CD4-positive, CD25-positive, alpha-beta regulatory T cell (primary cell): Measurements from ENCODE around the gene SPNS2. TPM values are rescaled to one million over a fixed set of nuclear protein-coding genes. Genes with fewer than 3 reads are reported as not detected.

Experiments
- ATAC-seq, 2 donors: fragments of 150-1000 bp; cut with Tn5 transposase; one replicate each; pipeline ENCODE4 v1.10.0; 2021; ENCODE audit warnings: low read depth in 2 of 2, moderate number of reproducible peaks in 2 of 2, moderate library complexity in 1 of 2
- DNase-seq, 3 donors: peaks; one replicate each; pipeline versions ENCODE4 v3.0.0 to v3.0.0-alpha.2; 2012 to 2022; ENCODE audit warnings: mixed read lengths in 1 of 3
- H3K27ac ChIP-seq: one replicate; pipeline ENCODE4 v1.7.0; 2013; ENCODE audit warnings: mild to moderate bottlenecking, low read length; ENCODE audit not compliant: insufficient read depth, poor library complexity, severe bottlenecking
- H3K27me3 ChIP-seq: one replicate; pipeline ENCODE4 v1.7.0; 2013; ENCODE audit warnings: low read length; ENCODE audit not compliant: control insufficient read depth, insufficient read depth
- H3K36me3 ChIP-seq: one replicate; pipeline ENCODE4 v1.7.0; 2013; ENCODE audit warnings: mild to moderate bottlenecking, low read length, moderate library complexity; ENCODE audit not compliant: control insufficient read depth, insufficient read depth
- H3K4me1 ChIP-seq: 2 replicates; pipeline ENCODE4 v1.7.0; 2013; ENCODE audit warnings: mild to moderate bottlenecking, low read length; ENCODE audit not compliant: insufficient read depth, control insufficient read depth, poor library complexity, severe bottlenecking
- H3K4me3 ChIP-seq: one replicate; pipeline ENCODE4 v1.7.0; 2013; ENCODE audit warnings: low read depth, mild to moderate bottlenecking, low read length, moderate library complexity
- H3K9me3 ChIP-seq, 2 experiments: 1 replicate in 1 of 2; 2 replicates in 1 of 2; pipeline ENCODE4 v1.7.0; 2013; ENCODE audit warnings: low read length in 2 of 2, mild to moderate bottlenecking in 1 of 2, moderate library complexity in 1 of 2; ENCODE audit not compliant: control insufficient read depth in 2 of 2
- H3K27ac Mint-ChIP-seq, 3 donors: one replicate each; pipeline ENCODE4 v1.8.0; 2020 to 2022; ENCODE audit warnings: mild to moderate bottlenecking in 3 of 3, mixed read lengths in 3 of 3, moderate library complexity in 2 of 3
- H3K27me3 Mint-ChIP-seq: one replicate; pipeline ENCODE4 v1.8.0; 2022; ENCODE audit warnings: mild to moderate bottlenecking, mixed read lengths
- H3K36me3 Mint-ChIP-seq: one replicate; pipeline ENCODE4 v1.8.0; 2020; ENCODE audit warnings: mixed read lengths
- H3K4me1 Mint-ChIP-seq, 4 donors: one replicate each; pipeline ENCODE4 v1.8.0; 2020 to 2022; ENCODE audit warnings: mixed read lengths in 4 of 4, mild to moderate bottlenecking in 1 of 4
- H3K4me3 Mint-ChIP-seq, 4 donors: one replicate each; pipeline ENCODE4 v1.8.0; 2020 to 2022; ENCODE audit warnings: mild to moderate bottlenecking in 4 of 4, mixed read lengths in 4 of 4, moderate library complexity in 3 of 4
- H3K9me3 Mint-ChIP-seq, 7 donors: one replicate each; pipeline ENCODE4 v1.8.0; 2020 to 2022; ENCODE audit warnings: mixed read lengths in 7 of 7, mild to moderate bottlenecking in 3 of 7, moderate library complexity in 2 of 7
- polyA plus RNA-seq, 4 donors: library from polyadenylated mRNA; unstranded; fragments of 300-500 nt; fragmentation: Illumina TruSeq; gene quantifications; one replicate each; pipeline ENCODE4 v1.2.3, GENCODE V29; 2021
- total RNA-seq: library from RNA; stranded (reverse); gene quantifications from one replicate; pipeline ENCODE4 v1.2.3, GENCODE V29; 2022

SPNS2 gene
- total and polyA plus RNA-seq, 5 donors from 2014 or later, result 0.94 TPM; not detected in 4

- Mint-ChIP-seq H3K27me3 (no peaks in the 10 kb centered on the region), H3K4me3 (no peak overlapping the region), H3K27ac (no peak overlapping the region), H3K4me1 (peaks cover 0 to 5% (median 0%) of the 10 kb centered on the region in 4 donors), H3K36me3 (no peaks in the 10 kb centered on the region), H3K9me3 (no peaks in the 10 kb centered on the region)
- Histone ChIP-seq H3K27me3 (no peaks in the 10 kb centered on the region), H3K36me3 (peaks cover 27% of the 10 kb centered on the region), H3K4me1 (no peaks in the 10 kb centered on the region), H3K4me3 (no peak overlapping the region), H3K9me3 (no peaks in the 10 kb centered on the region), H3K27ac (no peak overlapping the region)
- DNase-seq (no peak), ATAC-seq (no peak)
Measured at GRCh38 chr17:4540224-4540651, 41.6 kb downstream of the SPNS2 start.

- Histone ChIP-seq H3K9me3 (no peaks in the 10 kb centered on the region), H3K27me3 (no peaks in the 10 kb centered on the region), H3K36me3 (peaks cover 27% of the 10 kb centered on the region), H3K27ac (no peak overlapping the region), H3K4me3 (no peak overlapping the region), H3K4me1 (no peaks in the 10 kb centered on the region)
- Mint-ChIP-seq H3K27ac (no peak overlapping the region), H3K9me3 (no peaks in the 10 kb centered on the region), H3K4me3 (no peak overlapping the region), H3K4me1 (peaks cover 0 to 2% (median 0%) of the 10 kb centered on the region in 4 donors), H3K36me3 (no peaks in the 10 kb centered on the region), H3K27me3 (no peaks in the 10 kb centered on the region)
- ATAC-seq (no peak), DNase-seq (no peak)
Measured at GRCh38 chr17:4540687-4541327, 42.1 kb downstream of the SPNS2 start.

GRCh38 chr17:4541328-4542002 is 42.8 kb downstream of the SPNS2 start:
- Mint-ChIP-seq H3K27ac (no peak overlapping the region), H3K36me3 (no peaks in the 10 kb centered on the region), H3K27me3 (no peaks in the 10 kb centered on the region), H3K4me1 (peaks cover 0 to 2% (median 0%) of the 10 kb centered on the region in 4 donors), H3K9me3 (no peaks in the 10 kb centered on the region), H3K4me3 (no peak overlapping the region)
- Histone ChIP-seq H3K4me3 (no peak overlapping the region), H3K27me3 (no peaks in the 10 kb centered on the region), H3K9me3 (no peaks in the 10 kb centered on the region), H3K36me3 (peaks cover 29% of the 10 kb centered on the region), H3K4me1 (no peaks in the 10 kb centered on the region), H3K27ac (no peak overlapping the region)
- no peak for DNase-seq
- ATAC-seq, result no peak

- DNase-seq, result no peak
- Histone ChIP-seq H3K27ac (no peak overlapping the region), H3K27me3 (no peaks in the 10 kb centered on the region), H3K9me3 (no peaks in the 10 kb centered on the region), H3K4me1 (no peaks in the 10 kb centered on the region), H3K4me3 (no peak overlapping the region), H3K36me3 (peaks cover 35% of the 10 kb centered on the region)
- Mint-ChIP-seq H3K4me1 (no peaks in the 10 kb centered on the region), H3K27ac (no peak overlapping the region), H3K36me3 (no peaks in the 10 kb centered on the region), H3K4me3 (no peak overlapping the region), H3K9me3 (no peaks in the 10 kb centered on the region), H3K27me3 (no peaks in the 10 kb centered on the region)
- no peak for ATAC-seq
Measured at GRCh38 chr17:4542003-4542725, 43.5 kb downstream of the SPNS2 start.

- Mint-ChIP-seq H3K9me3 (no peaks in the 10 kb centered on the region), H3K36me3 (no peaks in the 10 kb centered on the region), H3K4me3 (no peak overlapping the region), H3K4me1 (no peaks in the 10 kb centered on the region), H3K27ac (no peak overlapping the region), H3K27me3 (no peaks in the 10 kb centered on the region)
- Histone ChIP-seq H3K27me3 (no peaks in the 10 kb centered on the region), H3K9me3 (no peaks in the 10 kb centered on the region), H3K4me1 (no peaks in the 10 kb centered on the region), H3K36me3 (peaks cover 41% of the 10 kb centered on the region), H3K27ac (no peak overlapping the region), H3K4me3 (no peak overlapping the region)
- no peak for ATAC-seq
- no peak for DNase-seq
Measured at GRCh38 chr17:4542726-4543191, 44.1 kb downstream of the SPNS2 start.

- H3K9me3 ChIP-seq, result no peaks in the 10 kb centered on the region
- ATAC-seq (no peak), DNase-seq (no peak)
- Mint-ChIP-seq H3K27ac (no peak overlapping the region), H3K4me3 (no peak overlapping the region), H3K27me3 (no peaks in the 10 kb centered on the region), H3K9me3 (no peaks in the 10 kb centered on the region), H3K36me3 (no peaks in the 10 kb centered on the region), H3K4me1 (no peaks in the 10 kb centered on the region)
- H3K27ac ChIP-seq, result no peak overlapping the region
- H3K27me3 ChIP-seq, result no peaks in the 10 kb centered on the region
- H3K36me3 ChIP-seq, result peaks cover 48% of the 10 kb centered on the region
- no peaks in the 10 kb centered on the region for H3K4me1 ChIP-seq
- no peak overlapping the region for H3K4me3 ChIP-seq
Measured at GRCh38 chr17:4543557-4544026, 44.9 kb downstream of the SPNS2 start.

- ATAC-seq, result no peak
- no peak overlapping the region for H3K27ac Mint-ChIP-seq
- no peak overlapping the region for H3K4me3 Mint-ChIP-seq
- peaks cover 52% of the 10 kb centered on the region for H3K36me3 ChIP-seq
- H3K4me3 ChIP-seq, result no peak overlapping the region
- DNase-seq, result no peak
- H3K36me3 Mint-ChIP-seq, result no peaks in the 10 kb centered on the region
- no peaks in the 10 kb centered on the region for H3K4me1 ChIP-seq
- no peaks in the 10 kb centered on the region for H3K9me3 ChIP-seq
- no peaks in the 10 kb centered on the region for H3K27me3 Mint-ChIP-seq
- no peaks in the 10 kb centered on the region for H3K4me1 Mint-ChIP-seq
- no peaks in the 10 kb centered on the region for H3K27me3 ChIP-seq
- no peak overlapping the region for H3K27ac ChIP-seq
- H3K9me3 Mint-ChIP-seq, result no peaks in the 10 kb centered on the region
Measured at GRCh38 chr17:4544135-4544950, 45.7 kb downstream of the SPNS2 start.
